Muscle of back (tissue), 11 donors: Measurements from ENCODE around the gene UGGT2. TPM values are rescaled to one million over a fixed set of nuclear protein-coding genes. Genes with fewer than 3 reads are reported as not detected.
A peak's percentile ranks its signal among the peaks of the same experiment; 100 is the strongest.
"Not testable (repeated sequence)": the region's sequence is repeated elsewhere in the genome, so short reads cannot be mapped to it uniquely, and the experiment has no call there.

Experiments used
- DNase-seq, 3 donors: peaks; one replicate each; pipeline versions ENCODE4 v3.0.0 to v3.0.0-alpha.2; 2013
- polyA plus RNA-seq, 10 donors: library from polyadenylated mRNA; unstranded; fragments of 120-200 nt; gene quantifications; one replicate each; pipeline ENCODE4 v1.2.1, GENCODE V29; 2013; ENCODE audit not compliant: insufficient read length in 10 of 10

Gene UGGT2
- polyA plus RNA-seq, 10 donors: 17.8 to 39.3 (median 22.5) TPM

DNA sequence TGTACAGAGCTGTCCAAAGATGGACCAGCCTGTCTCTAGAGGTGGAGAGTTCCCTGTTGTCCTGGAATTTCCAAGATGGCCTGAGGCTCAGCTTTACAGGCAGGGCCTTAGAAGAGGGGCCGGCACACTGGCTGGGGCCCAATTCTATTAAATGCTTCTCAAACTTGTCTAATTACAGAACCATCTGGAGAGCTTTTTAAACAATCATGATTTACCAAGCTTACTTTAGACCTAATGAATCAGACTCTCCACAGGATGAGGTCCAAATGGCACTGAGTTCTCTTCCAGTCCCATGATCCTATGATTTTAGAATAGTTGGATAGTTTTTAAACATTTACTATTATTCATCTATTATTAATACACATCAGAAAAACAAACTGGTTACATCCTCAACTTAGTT is 252.8 kb downstream of the UGGT2 start:
- DNase-seq: no peak

- no peak for DNase-seq
These were observed 256.2 kb downstream of the UGGT2 start for GRCh38 chr13:95797016-95797415.

DNA sequence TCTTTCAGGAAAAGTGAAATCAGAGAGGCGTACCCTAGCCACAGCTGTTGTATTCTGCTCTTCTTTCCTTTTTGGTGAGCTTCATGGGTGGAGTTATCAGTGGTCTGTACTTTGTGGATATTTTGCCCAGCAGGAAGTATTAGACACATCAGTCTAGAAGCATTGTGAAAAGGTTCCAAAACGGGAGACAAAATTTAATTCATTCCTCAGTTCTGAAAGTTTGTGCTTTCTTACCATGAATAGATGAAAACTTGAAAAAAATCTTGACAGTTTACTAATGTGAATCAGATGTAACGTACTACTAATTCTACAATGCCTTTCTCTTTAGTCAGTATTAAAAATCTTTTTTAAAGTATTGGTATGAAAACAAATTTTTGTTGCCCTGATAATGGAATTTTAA is 259.4 kb downstream of the UGGT2 start:
- DNase-seq: no peak

DNA sequence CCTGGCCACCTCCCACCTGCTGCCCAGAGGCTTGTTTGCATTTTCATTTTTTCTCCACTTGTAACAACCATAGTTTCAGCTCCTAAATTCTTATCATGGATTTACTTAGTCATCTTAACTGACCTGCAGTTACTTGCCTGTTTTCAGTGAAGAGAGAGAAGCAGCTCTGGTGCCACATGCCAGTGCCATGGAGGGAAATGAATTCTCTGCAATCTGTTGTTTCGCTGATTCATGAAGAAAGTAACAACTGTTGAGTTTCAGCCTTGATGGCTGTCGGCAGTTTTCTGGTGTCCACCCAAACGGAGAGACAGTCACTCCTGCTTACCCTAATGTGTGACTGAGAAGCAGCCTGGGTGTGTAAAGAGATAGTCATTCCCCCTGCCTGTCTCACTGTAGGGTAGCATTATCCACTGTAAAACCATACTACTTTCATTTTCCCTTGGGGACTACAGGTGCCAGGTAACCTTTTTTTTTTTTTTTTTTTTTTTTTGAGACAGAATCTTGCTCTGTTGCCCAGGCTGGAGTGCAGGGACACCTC is 260.1 kb downstream of the UGGT2 start:
- no peak for DNase-seq

- DNase-seq: no peak
These were observed 262.0 kb downstream of the UGGT2 start for GRCh38 chr13:95791084-95791722.

DNA sequence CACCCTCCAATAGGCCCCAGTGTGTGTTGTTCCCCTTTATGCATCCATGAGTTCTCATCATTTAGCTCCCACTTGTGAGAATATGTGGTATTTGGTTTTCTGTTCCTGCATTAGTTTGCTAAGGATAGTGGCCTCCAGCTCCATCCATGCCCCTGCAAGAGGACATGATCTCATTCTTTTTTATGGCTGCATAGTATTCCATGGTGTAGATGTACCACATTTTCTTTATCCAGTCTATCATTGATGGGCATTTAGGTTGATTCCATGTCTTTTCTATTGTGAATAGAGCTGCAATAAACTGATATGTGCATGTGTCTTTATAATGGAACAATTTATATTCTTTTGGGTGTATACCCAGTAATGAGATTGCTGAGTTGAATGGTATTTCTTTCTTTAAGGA is 263.9 kb downstream of the UGGT2 start:
- not testable (repeated sequence) for DNase-seq

DNA sequence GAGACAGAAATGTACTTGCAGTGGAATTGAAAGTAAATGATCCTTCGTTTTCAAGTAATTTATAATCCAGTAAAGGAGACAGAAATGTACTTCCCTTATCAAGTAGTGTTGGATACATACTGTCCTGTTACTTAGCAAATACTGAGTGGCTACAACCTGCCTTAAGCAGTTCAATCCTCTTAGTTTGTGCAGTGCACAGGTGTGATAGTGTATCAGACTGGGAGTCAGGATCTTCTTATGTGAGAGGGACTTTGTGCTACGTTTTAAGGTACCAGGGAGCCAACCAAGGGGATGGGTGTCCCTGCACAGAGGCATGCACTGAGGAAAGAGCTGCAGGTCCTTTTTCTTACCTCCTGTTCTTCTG is 265.1 kb downstream of the UGGT2 start:
- DNase-seq: no peak

DNA sequence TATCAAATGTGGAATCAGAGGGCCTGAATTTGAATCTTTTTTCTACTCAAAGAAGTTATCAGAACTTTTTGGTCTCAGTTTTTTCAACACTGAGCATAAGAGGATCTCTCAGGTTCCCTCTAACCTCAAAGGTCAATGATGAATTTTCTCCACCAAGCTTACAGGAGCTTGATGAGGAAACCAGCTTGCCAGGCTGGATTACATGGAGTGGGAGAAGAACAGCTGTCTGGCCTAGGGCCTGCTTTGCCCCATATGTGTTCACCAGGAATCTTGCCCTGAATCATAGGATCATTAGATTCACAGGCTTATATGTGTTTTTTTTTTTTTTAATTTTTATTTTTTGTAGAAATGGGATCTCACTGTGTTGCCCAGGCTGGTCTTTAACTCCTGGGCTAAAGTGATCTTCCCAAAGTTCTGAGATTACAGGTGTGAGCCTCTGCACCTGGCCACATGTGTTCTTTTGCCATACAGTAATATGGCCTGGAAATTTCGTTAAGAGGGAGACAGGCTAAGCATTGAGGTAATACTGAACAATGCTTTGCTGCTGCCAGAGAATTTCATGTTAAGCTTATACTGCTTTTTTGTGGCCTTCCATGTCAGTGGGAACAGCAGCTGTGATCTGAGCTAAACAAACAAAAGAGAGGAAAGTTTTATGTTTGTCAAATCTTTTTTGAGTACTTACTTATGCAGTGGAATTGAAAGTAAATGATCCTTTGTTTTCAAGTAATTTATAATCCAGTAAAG is 265.7 kb downstream of the UGGT2 start:
- DNase-seq: no peak

- no peak for DNase-seq
These were observed 268.3 kb downstream of the UGGT2 start for GRCh38 chr13:95784900-95785290.

DNA sequence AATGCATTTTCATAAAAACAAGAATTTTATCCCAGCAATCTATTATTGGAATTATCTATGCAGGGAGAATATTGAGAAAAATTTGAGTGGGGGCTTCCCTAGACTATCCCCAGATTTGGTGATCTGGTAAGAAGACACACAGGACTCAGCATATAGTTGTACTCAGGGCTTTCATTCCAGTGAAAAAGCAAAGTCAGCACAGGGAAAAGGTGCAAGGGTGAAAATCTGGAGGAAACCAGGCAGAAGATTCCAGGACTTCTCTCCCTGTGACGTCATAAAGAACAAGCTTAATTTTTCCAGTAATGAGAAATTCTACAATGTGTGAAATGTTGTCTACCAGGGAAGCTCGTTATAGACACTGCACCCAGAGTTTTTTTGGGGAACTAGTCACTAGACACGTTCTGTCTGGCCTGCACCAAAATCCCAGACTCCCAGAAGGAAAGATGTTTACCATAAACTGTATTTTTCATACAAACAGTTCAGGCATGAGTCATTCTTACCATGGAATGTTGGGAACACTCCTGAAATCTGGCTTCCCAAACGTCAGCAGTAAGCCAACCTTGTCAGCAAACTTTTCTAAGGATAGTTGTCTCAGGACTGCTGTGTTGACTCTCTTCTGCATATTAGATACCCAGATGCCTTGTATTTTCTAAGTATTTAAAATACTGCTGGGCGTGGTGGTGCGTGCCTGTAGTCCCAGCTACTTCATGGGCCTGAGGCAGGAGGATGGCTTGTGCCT is 268.9 kb downstream of the UGGT2 start:
- DNase-seq: peak; percentile 58 to 77 (median 75)

DNA sequence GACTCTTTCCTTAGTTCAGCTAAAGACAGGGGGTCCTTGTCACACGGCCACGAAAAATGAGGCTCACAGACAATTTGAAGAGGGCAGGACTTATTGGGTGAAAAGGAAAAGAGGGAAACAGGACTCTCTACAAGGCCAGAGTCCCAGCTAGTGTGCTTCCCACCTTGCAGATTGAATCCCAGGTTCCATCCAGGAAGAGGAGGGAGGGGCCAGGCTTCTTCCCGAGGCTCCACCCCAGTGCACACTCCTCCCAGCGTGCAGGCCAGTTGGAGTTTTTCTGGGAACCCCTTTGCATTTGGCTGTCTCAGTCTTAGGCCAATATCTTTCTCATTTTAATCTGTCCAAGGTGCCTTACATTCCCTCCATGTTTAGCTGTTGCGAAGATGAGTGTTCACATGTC is 269.5 kb downstream of the UGGT2 start:
- no peak for DNase-seq

DNA sequence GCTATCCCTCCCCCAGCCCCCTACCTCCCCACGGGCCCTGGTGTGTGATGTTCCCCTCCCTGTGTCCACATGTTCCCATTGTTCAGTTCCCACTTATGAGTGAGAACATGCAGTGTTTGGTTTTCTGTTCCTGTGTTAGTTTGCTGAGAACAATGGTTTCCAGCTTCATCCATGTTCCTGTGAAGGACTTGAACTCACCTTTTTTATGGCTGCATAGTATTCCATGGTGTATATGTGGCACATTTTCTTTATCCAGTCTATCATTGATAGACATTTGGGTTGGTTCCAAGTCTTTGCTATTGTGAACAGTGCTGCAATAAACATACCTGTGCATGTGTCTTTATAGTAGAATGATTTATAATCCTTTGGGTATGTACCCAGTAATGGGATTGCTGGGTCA is 271.3 kb downstream of the UGGT2 start:
- not testable (repeated sequence) for DNase-seq

DNA sequence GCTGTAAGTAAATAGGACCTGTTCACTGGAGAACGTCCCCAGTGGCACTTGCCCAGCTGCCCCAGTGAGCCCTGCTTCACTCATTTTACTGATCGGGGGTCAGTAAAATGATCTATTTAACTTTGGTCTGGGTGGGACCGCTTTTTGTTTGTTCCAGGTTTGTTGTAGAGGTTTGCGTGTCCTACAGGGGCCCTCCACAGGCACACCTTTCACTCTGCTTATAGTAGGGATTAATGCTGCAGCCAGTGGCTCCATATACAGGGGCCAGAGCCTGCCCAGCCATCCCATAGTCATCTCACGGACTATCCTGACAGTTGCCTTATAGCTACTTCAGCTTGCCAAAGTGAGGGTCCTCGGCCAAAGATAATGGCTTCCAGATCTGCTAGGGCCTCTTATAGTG is 272.2 kb downstream of the UGGT2 start:
- DNase-seq: no peak

DNA sequence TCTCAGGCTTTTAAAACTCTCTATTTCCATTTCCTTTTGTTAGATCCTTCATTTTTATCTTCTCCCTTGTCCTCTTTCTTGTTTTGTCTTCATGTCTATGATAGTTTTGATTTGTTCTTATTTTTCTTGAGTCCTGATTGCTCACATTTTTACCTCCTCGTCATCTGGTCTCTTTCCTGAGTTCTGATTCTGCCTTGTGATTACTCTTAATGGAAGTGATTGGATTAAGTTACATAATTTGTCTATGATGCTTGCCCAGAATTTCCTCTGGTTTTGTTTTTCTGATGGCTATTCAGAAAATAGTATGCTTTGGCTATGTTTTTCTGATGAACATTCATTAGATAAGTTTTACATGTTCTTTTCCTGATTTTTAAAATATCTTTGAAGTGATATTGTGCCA is 273.7 kb downstream of the UGGT2 start:
- no peak for DNase-seq

GRCh38 chr13:95771905-95772304 is 281.3 kb downstream of the UGGT2 start:
- DNase-seq: no peak

GRCh38 chr13:95763601-95764000 is 289.6 kb downstream of the UGGT2 start:
- no peak for DNase-seq

GRCh38 chr13:95762626-95763025 is 290.6 kb downstream of the UGGT2 start:
- DNase-seq: not testable (repeated sequence)

GRCh38 chr13:95756072-95756471 is 297.1 kb downstream of the UGGT2 start:
- no peak for DNase-seq

DNA sequence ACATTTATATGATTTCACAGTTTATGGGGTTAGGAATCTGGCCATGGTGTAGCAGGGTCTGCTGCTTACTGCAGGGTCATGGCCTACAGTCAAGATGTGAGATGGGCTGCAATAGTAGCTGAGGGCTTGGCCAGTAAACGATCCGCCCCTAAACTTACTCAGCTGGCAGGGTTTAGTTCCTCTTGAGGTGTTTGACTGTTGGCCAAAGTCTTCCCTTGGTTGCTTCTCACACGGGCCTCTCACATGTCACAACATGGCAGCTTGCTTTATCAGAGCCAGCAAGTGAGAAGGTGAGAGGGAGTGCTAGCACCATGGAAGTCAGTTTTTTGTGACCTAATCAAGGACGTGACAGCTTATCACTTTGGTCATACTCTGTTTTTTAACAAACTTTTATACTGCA is 299.1 kb downstream of the UGGT2 start:
- no peak for DNase-seq

GRCh38 chr13:95752677-95753076 is 300.5 kb downstream of the UGGT2 start:
- no peak for DNase-seq
